B cell (primary cell): Measurements from ENCODE around the gene KCNH1. TPM values are rescaled to one million over a fixed set of nuclear protein-coding genes. Genes with fewer than 3 reads are reported as not detected.
"Not testable (repeated sequence)": the region's sequence is repeated elsewhere in the genome, so short reads cannot be mapped to it uniquely, and the experiment has no call there.

Experiments used
- ATAC-seq: fragments of 200-7000 bp; cut with Tn5 transposase; one replicate; pipeline ENCODE4 v1.10.0; 2021; ENCODE audit warnings: low read depth, mild to moderate bottlenecking, moderate number of reproducible peaks, moderate library complexity
- CTCF ChIA-PET: fragments of 350-600 bp; sonication (Branson Sonifier 250); formaldehyde crosslinking; loops from one replicate; lab custom pipeline; 2021; ENCODE audit warnings: antibody characterized with exemption, inconsistent platforms; lab: Charles Lee
- POLR2A ChIA-PET: fragments of 350-600 bp; sonication (Branson Sonifier 250); formaldehyde crosslinking; loops from one replicate; lab custom pipeline; 2021; ENCODE audit warnings: antibody characterized with exemption; lab: Charles Lee
- DNase-seq: peaks from one replicate; pipeline ENCODE4 v3.0.0; 2013
- H2AFZ ChIP-seq: 2 replicates; pipeline ENCODE4 v1.6.1; 2012; ENCODE audit warnings: mild to moderate bottlenecking, low read depth, low read length; ENCODE audit not compliant: insufficient read depth, poor library complexity, severe bottlenecking
- H3K27ac ChIP-seq, 2 donors: 1 replicate in 1 of 2; 2 replicates in 1 of 2; pipeline ENCODE4 v1.5.1; 2012 to 2013; ENCODE audit warnings: low read length in 2 of 2, mild to moderate bottlenecking in 2 of 2, moderate library complexity in 1 of 2
- H3K27me3 ChIP-seq, 4 experiments: fragments of 200-600 bp in 1 of 4; sonication (generic) in 1 of 4; replicated peaks in 1 of 4; 1 replicate in 2 of 4; 2 replicates in 2 of 4; pipeline versions ENCODE4 v1.6.1 to v1.7.0; 2013 to 2016; ENCODE audit warnings: low read length in 3 of 4, mild to moderate bottlenecking in 2 of 4, mixed read lengths in 1 of 4, moderate library complexity in 1 of 4; ENCODE audit not compliant: insufficient read depth in 4 of 4, control insufficient read depth in 3 of 4; ENCODE audit errors: control extremely low read depth in 1 of 4
- H3K36me3 ChIP-seq, 2 experiments: replicated peaks in 1 of 2; 1 replicate in 1 of 2; 2 replicates in 1 of 2; pipeline versions ENCODE4 v1.6.1 to v1.7.1; 2013; ENCODE audit warnings: low read length in 1 of 2; ENCODE audit not compliant: insufficient read depth in 2 of 2, control insufficient read depth in 1 of 2; ENCODE audit errors: control extremely low read depth in 1 of 2, extremely low read depth in 1 of 2
- H3K4me1 ChIP-seq, 2 donors: fragments of 200-600 bp in 1 of 2; sonication (generic) in 1 of 2; 1 replicate in 1 of 2; 2 replicates in 1 of 2; pipeline versions ENCODE4 v1.5.1 to v1.6.1; 2013 to 2017; ENCODE audit warnings: low read length in 2 of 2; ENCODE audit not compliant: control insufficient read depth in 2 of 2, insufficient read depth in 2 of 2
- H3K4me2 ChIP-seq: replicated peaks from 2 replicates; pipeline ENCODE3; 2012; ENCODE audit warnings: mild to moderate bottlenecking, low read depth, low read length; ENCODE audit not compliant: poor library complexity, severe bottlenecking
- H3K4me3 ChIP-seq, 5 experiments: fragments of 200-600 bp in 1 of 5; sonication (generic) in 1 of 5; 1 replicate in 3 of 5; 2 replicates in 2 of 5; pipeline versions ENCODE4 v1.5.1 to v1.7.0; 2011 to 2016; ENCODE audit warnings: low read length in 4 of 5, mild to moderate bottlenecking in 4 of 5, low read depth in 2 of 5, control low read depth in 1 of 5, moderate library complexity in 1 of 5; ENCODE audit not compliant: insufficient read depth in 1 of 5; ENCODE audit errors: control extremely low read depth in 1 of 5, extremely low read depth in 1 of 5
- H3K79me2 ChIP-seq: fragments of 200-600 bp; sonication (generic); one replicate; pipeline ENCODE4 v1.6.0; 2016; ENCODE audit warnings: low read length; ENCODE audit not compliant: control insufficient read depth, insufficient read depth
- H3K9ac ChIP-seq: fragments of 200-600 bp; sonication (generic); 2 replicates; pipeline ENCODE4 v1.6.1; 2017; ENCODE audit warnings: mild to moderate bottlenecking, low read length, moderate library complexity
- H3K9me3 ChIP-seq, 3 donors: one replicate each; pipeline versions ENCODE4 v1.6.1 to v1.7.1; 2013; ENCODE audit warnings: low read length in 2 of 3; ENCODE audit not compliant: control insufficient read depth in 2 of 3, insufficient read depth in 1 of 3; ENCODE audit errors: control extremely low read depth in 1 of 3
- H4K20me1 ChIP-seq: 2 replicates; pipeline ENCODE4 v1.6.0; 2012; ENCODE audit warnings: mild to moderate bottlenecking, low read length; ENCODE audit not compliant: insufficient read depth, control insufficient read depth, poor library complexity, severe bottlenecking
- H3K27ac Mint-ChIP-seq: one replicate; pipeline ENCODE4 v1.8.0; 2021; ENCODE audit warnings: mixed read lengths
- H3K27me3 Mint-ChIP-seq: one replicate; pipeline ENCODE4 v1.8.0; 2021; ENCODE audit warnings: mixed read lengths
- H3K4me1 Mint-ChIP-seq: one replicate; pipeline ENCODE4 v1.8.0; 2021; ENCODE audit warnings: mixed read lengths
- H3K4me3 Mint-ChIP-seq: one replicate; pipeline ENCODE4 v1.8.0; 2021; ENCODE audit warnings: mixed read lengths
- H3K9me3 Mint-ChIP-seq: one replicate; pipeline ENCODE4 v1.8.0; 2022; ENCODE audit warnings: mixed read lengths; ENCODE audit not compliant: insufficient read depth
- EZH2 ChIP-seq: IDR thresholded peaks from 2 replicates; pipeline ENCODE4 v1.6.1; 2012; ENCODE audit warnings: borderline replicate concordance, low read depth, mild to moderate bottlenecking, moderate library complexity, low read length; ENCODE audit not compliant: insufficient read depth, poor library complexity, severe bottlenecking
- WGBS: methylation state at CpG from one replicate; pipeline ENCODE4 v1.1.5; 2013; ENCODE audit warnings: missing lambda C conversion rate; ENCODE audit not compliant: insufficient coverage; 5-methylcytosine and 5-hydroxymethylcytosine counted together
- intact Hi-C: fragments of 100-400 bp; cut with micrococcal nuclease; formaldehyde crosslinking; loops from one replicate; pipeline ENCODE4 v1.10.0; 2022
- polyA plus RNA-seq: library from polyadenylated mRNA; depleted of rRNA; stranded (reverse); fragments of >200 nt; gene quantifications from 2 replicates; pipeline ENCODE4 v1.2.3, GENCODE V29; 2012
- total RNA-seq, 2 donors: library from RNA; stranded (reverse); fragments of 120-200 nt in 1 of 2; gene quantifications; 1 replicate in 1 of 2; 2 replicates in 1 of 2; pipeline versions ENCODE4 v1.2.3 to v1.2.4, GENCODE V29; 2013 to 2022
- TF ChIP-seq, protein P1 (sequence below): fragments of 200-600 bp; IDR thresholded peaks from one replicate; pipeline ENCODE4 v1.8.0; 2022; ENCODE audit warnings: antibody characterized with exemption, mild to moderate bottlenecking

Gene KCNH1
- total and polyA plus RNA-seq, 2 donors (not counting 1 experiment from before 2014, with no cell fraction given): not detected

GRCh38 chr1:211014275-211014674 lies 119.7 kb downstream of the KCNH1 start:
- DNase-seq: no peak
- ATAC-seq: no peak
- H3K27me3 Mint-ChIP-seq: peaks cover 29% of the 10 kb centered on the region
- POLR2A ChIA-PET: no interaction called here
- Histone ChIP-seq H3K27ac (no peak overlapping the region), H2AFZ (no peak overlapping the region), H3K79me2 (no peaks in the 10 kb centered on the region), H3K9me3 (peaks cover 0 to 2% (median 0%) of the 10 kb centered on the region in 3 donors), H3K27me3 (peaks cover 0 to 5% (median 0%) of the 10 kb centered on the region in 4 experiments), H3K4me2 (no peak overlapping the region), H3K4me1 (no peaks in the 10 kb centered on the region), H3K9ac (no peak overlapping the region), H3K36me3 (no peaks in the 10 kb centered on the region), H3K4me3 (no peak overlapping the region), H4K20me1 (no peaks in the 10 kb centered on the region)
- H3K9me3 Mint-ChIP-seq: no peaks in the 10 kb centered on the region
- 84% methylated on average over 6 of the region's 7 CpGs for WGBS
- CTCF ChIA-PET: no interaction called here
- no peak overlapping the region for H3K4me3 Mint-ChIP-seq
- H3K4me1 Mint-ChIP-seq: no peaks in the 10 kb centered on the region
- TF ChIP-seq EZH2: no peak
- TF ChIP-seq, protein P1, sequence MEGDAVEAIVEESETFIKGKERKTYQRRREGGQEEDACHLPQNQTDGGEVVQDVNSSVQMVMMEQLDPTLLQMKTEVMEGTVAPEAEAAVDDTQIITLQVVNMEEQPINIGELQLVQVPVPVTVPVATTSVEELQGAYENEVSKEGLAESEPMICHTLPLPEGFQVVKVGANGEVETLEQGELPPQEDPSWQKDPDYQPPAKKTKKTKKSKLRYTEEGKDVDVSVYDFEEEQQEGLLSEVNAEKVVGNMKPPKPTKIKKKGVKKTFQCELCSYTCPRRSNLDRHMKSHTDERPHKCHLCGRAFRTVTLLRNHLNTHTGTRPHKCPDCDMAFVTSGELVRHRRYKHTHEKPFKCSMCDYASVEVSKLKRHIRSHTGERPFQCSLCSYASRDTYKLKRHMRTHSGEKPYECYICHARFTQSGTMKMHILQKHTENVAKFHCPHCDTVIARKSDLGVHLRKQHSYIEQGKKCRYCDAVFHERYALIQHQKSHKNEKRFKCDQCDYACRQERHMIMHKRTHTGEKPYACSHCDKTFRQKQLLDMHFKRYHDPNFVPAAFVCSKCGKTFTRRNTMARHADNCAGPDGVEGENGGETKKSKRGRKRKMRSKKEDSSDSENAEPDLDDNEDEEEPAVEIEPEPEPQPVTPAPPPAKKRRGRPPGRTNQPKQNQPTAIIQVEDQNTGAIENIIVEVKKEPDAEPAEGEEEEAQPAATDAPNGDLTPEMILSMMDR: no peak
- intact Hi-C loops: no loop called here
- no peak overlapping the region for H3K27ac Mint-ChIP-seq

DNA sequence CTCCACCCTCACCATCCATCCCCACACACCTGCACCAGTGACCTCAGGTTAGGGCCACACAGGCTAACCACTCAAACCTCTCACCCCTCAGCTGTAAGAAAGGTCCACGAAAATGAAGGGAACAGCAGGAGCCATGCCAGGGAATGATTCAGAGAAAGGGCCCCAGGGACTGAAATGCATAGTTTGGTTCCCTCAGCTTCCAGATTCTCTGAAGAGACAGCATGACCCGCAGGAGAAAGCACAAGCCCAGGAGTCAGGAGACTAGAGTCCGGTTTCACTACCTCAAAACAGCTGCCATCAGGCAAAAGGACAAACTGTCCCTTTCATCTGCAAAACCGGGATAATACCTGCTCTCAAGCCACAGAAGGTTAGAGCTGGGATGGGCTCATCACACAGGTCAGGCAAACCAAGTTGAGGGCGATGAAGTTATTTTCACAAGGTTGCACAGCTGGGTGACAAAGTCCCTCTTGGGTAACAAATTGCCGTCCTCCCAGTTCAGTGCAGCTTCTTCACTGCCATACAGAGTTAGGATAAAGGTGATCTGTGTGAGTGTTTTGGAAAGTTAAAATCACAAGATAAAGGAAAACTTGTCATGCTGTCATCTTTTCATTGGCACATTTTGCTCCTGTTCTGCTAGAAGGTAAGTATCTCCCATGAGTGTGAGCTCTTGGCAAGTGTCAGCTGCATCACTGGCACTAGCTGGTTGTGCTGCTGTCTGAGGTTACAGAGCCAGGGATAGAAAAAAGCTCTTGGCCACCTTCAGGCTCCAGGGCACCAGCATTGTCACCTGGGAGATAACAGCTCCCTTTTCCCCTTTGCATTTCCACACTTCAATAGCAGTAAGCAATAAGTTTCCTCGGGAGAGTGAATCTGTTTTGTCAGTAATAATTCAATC lies 120.4 kb downstream of the KCNH1 start:
- intact Hi-C loops: no loop called here
- no peak overlapping the region for H3K4me3 Mint-ChIP-seq
- Histone ChIP-seq H2AFZ (no peak overlapping the region), H3K4me1 (no peaks in the 10 kb centered on the region), H3K9ac (no peak overlapping the region), H3K4me2 (no peak overlapping the region), H3K36me3 (no peaks in the 10 kb centered on the region), H3K27me3 (peaks cover 0 to 5% (median 0%) of the 10 kb centered on the region in 4 experiments), H3K9me3 (peaks cover 0 to 2% (median 0%) of the 10 kb centered on the region in 3 donors), H3K79me2 (no peaks in the 10 kb centered on the region), H3K4me3 (no peak overlapping the region), H3K27ac (no peak overlapping the region), H4K20me1 (no peaks in the 10 kb centered on the region)
- DNase-seq (no peak), ATAC-seq (no peak)
- no peaks in the 10 kb centered on the region for H3K4me1 Mint-ChIP-seq
- TF ChIP-seq, protein P1: no peak
- no peak for TF ChIP-seq EZH2
- 78% methylated on average over 6 of the region's 7 CpGs for WGBS
- no peaks in the 10 kb centered on the region for H3K9me3 Mint-ChIP-seq
- POLR2A ChIA-PET: no interaction called here
- CTCF ChIA-PET: no interaction called here
- H3K27ac Mint-ChIP-seq: no peak overlapping the region
- peaks cover 27% of the 10 kb centered on the region for H3K27me3 Mint-ChIP-seq

DNA sequence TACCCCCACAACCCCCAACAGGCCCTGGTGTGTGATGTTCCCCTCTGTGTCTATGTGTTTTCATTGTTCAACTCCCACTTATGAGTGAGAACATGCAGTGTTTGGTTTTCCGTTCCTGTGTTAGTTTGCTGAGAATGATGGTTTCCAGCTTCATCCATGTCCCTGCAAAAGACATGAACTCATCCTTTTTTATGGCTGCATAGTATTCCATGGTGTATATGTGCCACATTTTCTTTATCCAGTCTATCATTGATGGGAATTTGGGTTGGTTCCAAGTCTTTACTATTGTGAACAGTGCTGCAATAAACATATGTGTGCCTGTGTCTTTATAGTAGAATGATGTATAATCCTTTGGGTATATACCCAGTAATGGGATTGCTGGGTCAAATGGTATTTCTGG lies 122.8 kb downstream of the KCNH1 start:
- H3K9ac ChIP-seq, intact Hi-C loops, H3K9me3 ChIP-seq, H3K36me3 ChIP-seq, H2AFZ ChIP-seq, H3K4me1 ChIP-seq, H3K4me3 ChIP-seq, H3K4me2 ChIP-seq, H3K79me2 ChIP-seq, H3K4me3 Mint-ChIP-seq, ATAC-seq, CTCF ChIA-PET, H3K9me3 Mint-ChIP-seq, H3K4me1 Mint-ChIP-seq, H4K20me1 ChIP-seq, POLR2A ChIA-PET, DNase-seq, H3K27ac Mint-ChIP-seq, H3K27ac ChIP-seq, H3K27me3 ChIP-seq: not testable (repeated sequence)
- peaks cover 21% of the 10 kb centered on the region for H3K27me3 Mint-ChIP-seq
- no CpG with 5 or more reads among the region's 1 CpG for WGBS
